ENCODE data around the gene MOK.

- TF ChIP-seq POLR2A (IDR thresholded peaks at IDR 0.05) (no peak), CTCF (IDR thresholded peaks at IDR 0.05) (no peak)
These were observed 15.9 kb upstream of the MOK start for GRCh38 chr14:102320671-102321455.

All from tibial nerve (tissue), 3 donors.